ENCODE measurements around the gene MRPS18A.
"Not testable (repeated sequence)": the region's sequence is repeated elsewhere in the genome, so short reads cannot be mapped to it uniquely, and the experiment has no call there.

MRPS18A gene

GRCh38 chr6:43717389-43717788 lies 29.8 kb upstream of the MRPS18A start:
- DNase-seq (ENCODE audit: low spot score) = no peak

GRCh38 chr6:43716099-43716498 lies 28.5 kb upstream of the MRPS18A start:
- DNase-seq (ENCODE audit: low spot score) = no peak

DNA sequence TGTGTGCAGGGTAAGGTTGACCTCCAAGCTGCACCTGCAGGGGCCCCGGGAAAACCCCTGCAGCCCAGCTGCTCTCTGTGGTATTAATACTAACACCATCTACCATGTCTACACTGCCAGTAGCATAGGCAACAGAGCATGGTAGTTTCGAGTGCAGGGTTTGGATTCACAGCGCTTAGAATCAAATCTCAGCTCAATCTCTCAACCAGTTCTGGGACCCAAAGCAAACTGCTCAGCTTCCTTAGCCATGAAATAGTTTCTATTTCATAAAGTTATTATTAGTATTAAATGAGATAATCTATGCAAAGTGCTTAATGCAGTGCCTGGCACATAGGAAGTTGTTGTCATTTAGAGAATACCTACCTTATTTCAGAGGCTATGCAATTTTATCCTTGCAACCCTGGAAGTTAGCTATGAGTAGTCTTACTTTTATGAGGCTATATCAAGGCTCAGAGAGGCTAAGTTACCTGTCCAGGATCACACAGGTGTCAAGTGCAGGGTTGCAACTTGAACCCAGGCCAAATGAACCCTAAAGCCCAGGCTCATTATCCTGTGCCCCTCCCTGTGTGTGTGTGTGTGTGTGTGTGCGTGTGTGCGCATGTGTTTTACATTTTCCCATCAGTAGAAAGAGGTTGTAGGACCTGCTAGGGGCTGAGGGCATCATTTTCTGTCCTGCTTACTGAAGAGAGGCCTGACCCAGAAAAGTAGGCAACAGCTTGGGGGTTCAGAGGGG lies 27.6 kb upstream of the MRPS18A start:
- no peak for DNase-seq (ENCODE audit: low spot score)

GRCh38 chr6:43714311-43715055 lies 26.9 kb upstream of the MRPS18A start:
- DNase-seq (ENCODE audit: low spot score) = no peak

DNA sequence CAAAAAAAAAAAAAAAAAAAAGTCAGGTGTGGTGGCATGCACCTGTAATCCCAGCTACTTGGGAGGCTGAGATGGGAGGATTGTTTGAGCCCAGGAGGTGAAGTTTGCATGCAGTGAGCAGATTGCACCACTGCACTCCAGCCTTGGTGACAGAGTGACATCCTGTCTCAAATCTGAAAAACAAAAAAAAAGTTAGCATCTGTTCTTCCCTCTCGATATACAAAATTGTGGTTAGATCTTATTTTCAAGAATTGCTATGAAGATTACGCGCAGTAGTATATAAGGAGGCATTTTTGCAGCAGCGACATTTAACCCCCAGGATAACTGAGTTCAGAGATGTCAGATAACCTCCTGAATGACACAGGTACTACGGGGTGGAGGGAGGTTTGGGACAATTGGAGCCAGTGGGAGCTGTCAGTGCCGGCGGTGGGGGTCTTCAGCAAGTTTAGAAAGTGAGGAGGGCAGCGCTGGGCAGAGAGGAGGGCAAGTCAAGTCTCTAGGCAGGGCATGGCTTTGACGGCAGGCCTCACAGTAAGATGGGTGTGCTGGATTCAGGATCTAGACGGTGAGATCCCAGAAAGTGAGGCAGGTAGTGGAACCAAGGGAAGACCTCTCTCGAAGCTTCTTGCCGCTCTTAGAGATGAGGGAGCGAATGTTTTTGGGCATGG lies 26.2 kb upstream of the MRPS18A start:
- DNase-seq (ENCODE audit: low spot score) = no peak

DNA sequence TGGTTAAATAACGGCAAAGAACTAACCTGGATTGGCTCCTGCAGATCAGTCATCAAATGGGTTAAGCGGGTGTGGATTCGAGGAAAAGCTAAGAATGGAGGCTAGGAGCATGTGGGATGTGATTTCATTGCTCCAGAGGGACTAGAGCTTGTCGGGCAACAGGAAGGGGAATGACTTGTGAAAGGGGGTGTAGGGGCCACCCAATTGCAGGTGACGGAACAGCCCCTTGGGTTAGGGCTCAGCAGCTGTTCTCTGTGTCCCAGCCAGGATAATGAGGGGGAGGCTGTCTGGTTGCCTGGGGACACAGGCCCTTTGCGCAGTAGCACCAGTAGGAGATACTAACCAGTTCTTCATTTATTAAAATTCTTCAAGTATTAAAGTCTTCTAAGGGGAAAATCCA lies 25.0 kb upstream of the MRPS18A start:
- DNase-seq (ENCODE audit: low spot score) = no peak

DNA sequence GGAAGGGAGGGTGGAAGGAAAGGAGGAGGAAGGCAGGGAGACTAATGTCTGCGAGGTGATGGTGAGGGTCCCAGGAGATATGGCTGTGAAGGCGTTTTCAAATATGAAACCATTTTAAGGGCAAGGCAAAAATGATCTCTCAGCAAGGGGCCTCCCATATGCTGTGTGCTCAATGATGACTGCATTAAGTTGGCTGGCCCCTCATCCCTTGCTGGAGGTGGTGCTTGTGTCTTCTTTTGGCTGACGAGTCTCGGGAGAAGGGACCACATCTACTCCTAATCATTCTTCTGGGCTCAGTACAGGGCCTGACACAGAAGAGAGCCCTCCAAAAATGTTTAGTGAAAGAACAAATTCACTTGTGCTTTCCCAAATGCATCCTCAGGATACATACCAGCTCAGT lies 23.0 kb upstream of the MRPS18A start:
- DNase-seq (ENCODE audit: low spot score) = no peak

DNA sequence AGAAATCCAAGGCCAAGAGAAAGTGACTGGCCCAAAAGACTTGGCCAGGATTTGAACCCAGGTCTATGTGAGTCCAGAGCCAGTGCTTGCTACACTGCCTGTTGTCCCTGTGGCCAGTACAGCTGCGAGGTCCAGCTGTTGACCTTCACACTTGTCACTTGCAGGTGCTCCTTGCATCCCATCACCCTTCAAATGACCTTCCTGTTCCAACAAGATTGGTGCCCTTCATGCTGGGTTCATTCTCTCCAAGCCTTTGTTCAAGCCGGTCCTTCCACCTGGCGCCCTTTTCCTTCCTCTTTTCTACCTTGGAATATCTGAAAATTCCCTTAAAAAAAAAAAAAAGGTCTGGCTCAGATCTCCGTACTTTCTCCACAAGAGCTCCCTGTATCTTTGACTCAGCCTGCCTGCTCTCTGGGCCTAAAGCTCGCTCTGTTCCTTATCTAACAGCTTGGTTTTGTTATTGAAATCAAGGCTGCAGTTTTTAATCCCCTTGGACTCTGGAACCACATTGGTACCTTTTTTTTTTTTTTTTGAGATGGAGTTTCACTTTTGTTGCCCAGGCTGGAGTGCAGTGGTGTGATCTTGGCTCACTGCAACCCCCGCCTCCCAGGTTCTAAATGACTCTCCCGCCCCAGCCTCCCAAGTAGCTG lies 22.2 kb upstream of the MRPS18A start:
- no peak for DNase-seq (ENCODE audit: low spot score)

DNA sequence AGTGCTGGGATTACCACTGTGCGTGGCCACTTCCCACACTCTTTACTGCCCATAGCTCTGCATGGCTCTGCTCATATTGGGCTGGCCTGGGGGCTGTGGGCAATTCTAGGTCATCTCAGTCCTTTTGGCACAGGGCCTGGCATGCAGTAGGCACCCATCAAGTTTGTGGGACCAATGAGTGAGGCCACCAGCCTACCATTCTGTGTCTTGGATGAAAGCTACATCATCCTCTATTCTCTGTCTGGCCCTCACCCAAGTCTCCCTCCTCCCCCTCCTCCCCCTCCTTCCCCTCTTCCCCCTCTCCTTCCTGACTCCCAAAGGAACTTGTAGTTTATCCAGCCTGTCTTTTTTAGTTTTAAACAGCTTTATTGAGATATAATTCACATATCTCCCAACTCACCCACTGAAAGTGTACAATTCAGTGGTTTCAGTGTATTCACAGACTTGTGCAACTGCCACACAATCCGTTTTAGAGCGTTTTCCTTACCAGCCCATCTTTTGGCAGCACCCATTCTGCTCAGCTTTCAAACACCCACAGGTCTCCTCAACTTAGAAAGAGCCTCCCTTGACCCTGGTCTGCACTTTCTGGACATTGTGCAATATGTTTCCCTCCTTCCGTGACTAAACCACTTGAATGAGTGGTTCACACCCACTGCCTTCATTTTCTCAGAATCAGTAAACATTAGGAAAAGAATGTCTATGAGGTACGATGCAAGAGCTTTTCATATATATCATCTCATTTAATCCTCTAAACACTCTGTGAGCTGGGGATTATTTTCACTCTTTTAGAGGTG lies 21.5 kb upstream of the MRPS18A start:
- DNase-seq (ENCODE audit: low spot score) = no peak

- DNase-seq (ENCODE audit: low spot score) = no peak
Measured at GRCh38 chr6:43707767-43708166, 20.2 kb upstream of the MRPS18A start.

DNA sequence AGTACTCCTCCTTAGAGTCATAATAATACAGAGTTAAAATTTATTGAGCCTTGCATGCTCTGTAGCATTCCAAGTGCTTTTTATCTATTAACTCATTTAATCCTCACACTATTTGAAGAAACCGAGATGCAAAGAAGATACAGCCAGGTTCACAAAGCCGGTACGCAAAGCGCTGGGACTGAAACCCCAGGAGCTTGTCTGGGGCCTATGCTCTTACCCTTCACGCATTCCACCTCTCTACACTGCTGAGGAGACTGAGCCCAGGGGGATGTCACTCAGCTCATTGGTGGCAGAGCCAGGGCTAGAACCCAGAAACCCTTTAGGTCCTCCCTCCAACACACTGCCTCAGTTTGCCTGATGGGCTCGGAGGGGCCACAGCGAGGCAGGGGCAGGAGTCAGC lies 19.7 kb upstream of the MRPS18A start:
- no peak for DNase-seq (ENCODE audit: low spot score)

DNA sequence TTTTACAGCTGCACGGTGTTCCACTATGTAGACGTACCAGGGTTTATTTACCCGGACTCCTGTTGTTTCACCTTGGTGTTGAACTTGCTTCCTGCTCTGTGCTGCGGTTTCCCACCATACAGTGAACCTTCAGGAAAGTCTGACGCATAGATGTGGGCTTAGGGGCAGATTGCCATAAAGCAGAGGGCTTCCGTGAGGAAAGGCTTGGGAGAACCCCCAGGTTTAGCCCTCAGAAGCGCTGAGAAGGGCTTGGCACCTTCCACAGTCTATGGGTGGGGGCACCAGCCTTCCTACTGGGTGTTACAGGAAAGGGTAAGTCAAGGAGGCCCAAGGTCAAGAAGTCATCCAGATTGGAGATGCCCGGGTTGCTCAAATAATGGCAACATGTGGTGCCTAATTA lies 19.2 kb upstream of the MRPS18A start:
- DNase-seq (ENCODE audit: low spot score) = no peak

DNA sequence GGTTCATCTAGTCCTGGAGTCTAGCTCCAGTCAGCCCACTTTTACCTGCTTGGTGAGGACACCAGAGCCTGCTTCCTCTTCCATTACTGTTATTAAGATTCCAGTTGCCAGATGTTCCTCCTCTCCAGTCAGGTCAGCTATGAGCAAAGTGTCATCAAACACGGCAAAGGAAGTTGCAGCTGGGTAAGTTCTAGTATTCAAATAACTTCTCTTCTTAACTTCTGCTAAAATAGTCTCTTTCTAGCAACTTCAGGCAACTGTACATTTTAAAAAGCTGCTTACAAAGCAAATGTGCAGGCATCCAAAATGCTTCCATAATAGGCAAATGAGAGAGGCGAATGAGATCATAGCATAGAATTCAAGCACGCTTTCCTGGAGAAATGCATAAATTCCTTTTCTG lies 18.4 kb upstream of the MRPS18A start:
- no peak for DNase-seq (ENCODE audit: low spot score)

GRCh38 chr6:43703512-43704429 lies 16.2 kb upstream of the MRPS18A start:
- peak; percentile 56 for DNase-seq (ENCODE audit: low spot score)

DNA sequence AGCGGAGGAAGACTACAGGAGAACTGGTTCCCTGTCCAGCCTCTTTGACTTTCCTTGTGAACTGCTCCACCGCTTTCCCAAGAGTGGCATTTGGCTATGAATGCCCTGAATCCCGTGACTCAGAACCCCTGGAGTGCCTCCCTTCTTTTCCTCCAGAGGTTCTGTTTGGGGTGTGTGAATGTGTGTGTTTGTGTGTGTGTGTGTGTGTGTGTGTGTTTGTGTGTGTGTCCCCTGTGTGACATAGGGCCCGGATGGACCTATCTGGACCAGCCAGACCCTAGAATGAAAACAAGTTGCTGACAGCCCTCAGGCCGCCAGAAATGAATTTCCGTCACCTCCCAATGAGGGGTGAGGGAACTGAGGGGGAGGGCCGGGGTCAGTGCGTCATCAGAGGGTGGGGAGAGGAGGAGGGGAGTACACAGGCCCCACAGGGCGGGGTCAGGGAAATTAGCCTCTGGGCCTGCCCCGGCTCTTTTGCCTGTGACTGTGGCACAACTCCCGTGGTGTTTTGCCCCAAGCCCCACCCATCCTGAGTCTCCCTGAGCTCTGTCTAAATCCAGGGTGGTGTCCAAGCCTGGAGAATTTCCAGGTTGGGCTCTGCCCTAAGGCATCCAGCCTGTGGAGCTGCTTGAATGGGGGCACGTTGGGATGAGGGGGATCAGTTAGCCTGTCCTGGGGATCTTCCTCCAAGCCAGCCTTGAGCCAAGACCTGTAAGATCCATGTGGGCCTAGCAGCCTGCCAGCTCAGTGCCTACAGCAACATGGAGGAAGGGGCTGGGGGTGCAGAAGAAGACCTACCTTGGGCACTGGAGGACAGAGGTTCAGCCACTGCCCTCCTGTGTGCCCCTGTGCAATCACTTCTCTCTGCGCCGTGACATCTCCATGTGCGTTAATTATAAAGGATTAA lies 15.2 kb upstream of the MRPS18A start:
- DNase-seq (ENCODE audit: low spot score) = peak; percentile 78

- DNase-seq (ENCODE audit: low spot score) = no peak
Measured at GRCh38 chr6:43702171-43702533, 14.6 kb upstream of the MRPS18A start.

- not testable (repeated sequence) for DNase-seq (ENCODE audit: low spot score)
Measured at GRCh38 chr6:43700939-43701560, 13.5 kb upstream of the MRPS18A start.

DNA sequence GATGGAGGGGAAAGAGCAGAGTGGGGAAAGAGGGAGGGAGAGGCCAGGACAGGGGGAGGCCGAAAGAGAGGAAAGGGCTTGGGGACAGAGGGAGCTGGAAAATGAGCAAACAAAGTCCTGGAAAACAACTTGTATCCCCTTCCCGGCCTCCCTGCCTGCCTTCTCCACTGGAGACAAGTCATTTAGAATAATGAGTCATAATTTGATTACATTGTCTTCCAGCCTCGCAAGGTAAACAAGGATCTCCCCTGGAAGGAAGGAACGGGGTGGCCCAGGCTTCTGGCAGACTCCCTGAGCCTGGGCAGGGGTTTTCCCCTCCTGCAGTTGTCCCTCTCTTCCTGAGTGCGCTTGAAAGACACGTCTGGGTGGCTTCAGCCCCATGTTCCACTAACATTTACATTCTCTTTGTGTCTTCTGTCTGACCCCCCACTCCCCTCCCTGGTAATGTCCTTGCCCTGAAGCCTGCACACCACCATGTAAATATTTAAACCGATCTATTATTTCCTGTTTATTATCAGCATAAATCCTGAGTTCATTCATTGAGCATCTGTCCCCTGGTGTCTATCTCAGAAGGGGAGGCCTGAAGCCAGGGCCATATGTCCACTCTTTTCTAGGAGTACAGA lies 12.1 kb upstream of the MRPS18A start:
- DNase-seq (ENCODE audit: low spot score) = no peak

All from hematopoietic multipotent progenitor cell treated with erythropoietin and hydrocortisone succinate and interleukin-3 and kit ligand, for 17 days (in vitro differentiated cells).